ENCODE measurements around the gene FBXL13.
A peak's percentile ranks its signal among the peaks of the same experiment; 100 is the strongest.

FBXL13 gene

GRCh38 chr7:103074519-103075336 lies at the start of gene FBXL13, which contains the start of gene ARMC10:
TSS of gene FBXL13 (minus strand) at chr7:103074796.
TSS of gene ARMC10 (plus strand) at chr7:103075140. CDS start at chr7:103075273, 133 bp downstream.
- Histone ChIP-seq H3K27me3 (ENCODE audit: control insufficient read depth in 2 of 2, insufficient read depth in 2 of 2, low read length in 2 of 2) (no peaks in the 10 kb centered on the region), H3K36me3 (ENCODE audit: control insufficient read depth in 2 of 2, insufficient read depth in 2 of 2, low read length in 2 of 2) (no peaks in the 10 kb centered on the region), H3K4me3 (ENCODE audit: low read length in 2 of 2) (peak within 1 kb of the TSS; percentile 98 to 100), H3K4me1 (ENCODE audit: control insufficient read depth in 2 of 2, insufficient read depth in 2 of 2, low read length in 2 of 2) (peaks cover 8 to 13% of the 10 kb centered on the region in 2 donors), H3K9me3 (ENCODE audit: control insufficient read depth in 2 of 2, low read length in 2 of 2) (no peaks in the 10 kb centered on the region), H3K9ac (ENCODE audit: low read depth in 1 of 2, low read length in 2 of 2) (peak within 1 kb of the TSS; percentile 71 to 80), H3K27ac (ENCODE audit: low read depth in 2 of 2, low read length in 2 of 2) (peak within 1 kb of the TSS; percentile 91 to 93)

DNA sequence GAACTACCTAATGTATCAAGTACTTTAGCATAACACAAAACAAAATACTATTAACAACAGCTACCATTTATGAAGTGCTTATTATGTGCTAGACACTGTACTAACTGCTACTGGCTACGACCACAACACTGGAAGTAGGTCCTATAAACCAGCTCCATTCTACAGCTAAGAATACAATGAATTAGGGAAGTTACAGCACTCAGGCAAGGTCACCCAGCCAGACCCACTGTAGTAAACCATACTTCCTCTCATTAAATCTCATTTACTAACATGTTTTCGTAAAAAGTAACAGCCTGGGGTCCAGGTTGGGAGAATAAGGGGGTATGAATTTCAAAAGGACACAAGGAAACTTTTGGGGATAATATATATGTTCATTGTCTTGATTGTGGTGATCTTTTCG lies 48.9 kb upstream of the FBXL13 start:
- Histone ChIP-seq H3K4me1 (ENCODE audit: control insufficient read depth in 2 of 2, insufficient read depth in 2 of 2, low read length in 2 of 2) (peaks cover 9 to 27% of the 10 kb centered on the region in 2 donors), H3K36me3 (ENCODE audit: control insufficient read depth in 2 of 2, insufficient read depth in 2 of 2, low read length in 2 of 2) (peaks cover 30 to 31% of the 10 kb centered on the region in 2 donors), H3K9ac (ENCODE audit: low read depth in 1 of 2, low read length in 2 of 2) (no peak overlapping the region)

GRCh38 chr7:103121641-103122040 lies 47.0 kb upstream of the FBXL13 start:
- H3K36me3 ChIP-seq (ENCODE audit: control insufficient read depth in 2 of 2, insufficient read depth in 2 of 2, low read length in 2 of 2), result peaks cover 23 to 25% of the 10 kb centered on the region in 2 donors

More for the DNA sequence above, 48.9 kb upstream of the FBXL13 start:
- no peaks in the 10 kb centered on the region for H3K27me3 ChIP-seq (ENCODE audit: control insufficient read depth in 2 of 2, insufficient read depth in 2 of 2, low read length in 2 of 2)
- no peak overlapping the region for H3K4me3 ChIP-seq (ENCODE audit: low read length in 2 of 2)
- no peaks in the 10 kb centered on the region for H3K9me3 ChIP-seq (ENCODE audit: control insufficient read depth in 2 of 2, low read length in 2 of 2)
- no peak overlapping the region for H3K27ac ChIP-seq (ENCODE audit: low read depth in 2 of 2, low read length in 2 of 2)

DNA sequence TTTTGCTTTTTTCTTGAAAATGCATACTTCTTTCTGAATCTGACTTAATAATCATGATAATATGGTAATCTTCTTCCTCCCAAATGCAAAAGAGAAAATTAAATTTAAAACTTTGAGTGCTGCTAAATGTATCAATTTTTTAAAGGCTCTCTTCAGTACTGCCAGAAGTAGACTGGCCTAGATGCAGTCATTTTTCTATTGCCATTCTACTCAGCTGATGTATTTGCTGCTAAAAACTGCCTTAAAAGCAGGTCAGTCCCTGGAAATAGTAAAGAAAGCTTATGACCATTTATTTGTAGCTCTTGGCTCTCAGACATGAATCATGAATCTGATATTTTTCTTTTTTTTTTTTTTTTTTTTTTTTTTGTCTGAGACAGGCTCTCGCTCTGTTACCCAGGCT lies 45.8 kb upstream of the FBXL13 start:
- Histone ChIP-seq H3K9me3 (ENCODE audit: control insufficient read depth in 2 of 2, low read length in 2 of 2) (no peaks in the 10 kb centered on the region), H3K9ac (ENCODE audit: low read depth in 1 of 2, low read length in 2 of 2) (no peak overlapping the region), H3K4me3 (ENCODE audit: low read length in 2 of 2) (no peak overlapping the region), H3K27ac (ENCODE audit: low read depth in 2 of 2, low read length in 2 of 2) (no peak overlapping the region), H3K4me1 (ENCODE audit: control insufficient read depth in 2 of 2, insufficient read depth in 2 of 2, low read length in 2 of 2) (peaks cover 9 to 21% of the 10 kb centered on the region in 2 donors), H3K36me3 (ENCODE audit: control insufficient read depth in 2 of 2, insufficient read depth in 2 of 2, low read length in 2 of 2) (peaks cover 21 to 27% of the 10 kb centered on the region in 2 donors), H3K27me3 (ENCODE audit: control insufficient read depth in 2 of 2, insufficient read depth in 2 of 2, low read length in 2 of 2) (no peaks in the 10 kb centered on the region)

More at GRCh38 chr7:103121641-103122040, 47.0 kb upstream of the FBXL13 start:
- H3K4me1 ChIP-seq (ENCODE audit: control insufficient read depth in 2 of 2, insufficient read depth in 2 of 2, low read length in 2 of 2), result peaks cover 9 to 27% of the 10 kb centered on the region in 2 donors
- H3K27me3 ChIP-seq (ENCODE audit: control insufficient read depth in 2 of 2, insufficient read depth in 2 of 2, low read length in 2 of 2), result no peaks in the 10 kb centered on the region
- H3K4me3 ChIP-seq (ENCODE audit: low read length in 2 of 2), result no peak overlapping the region
- no peak overlapping the region for H3K9ac ChIP-seq (ENCODE audit: low read depth in 1 of 2, low read length in 2 of 2)
- no peaks in the 10 kb centered on the region for H3K9me3 ChIP-seq (ENCODE audit: control insufficient read depth in 2 of 2, low read length in 2 of 2)
- peak overlapping the region; percentile 39 to 57 for H3K27ac ChIP-seq (ENCODE audit: low read depth in 2 of 2, low read length in 2 of 2)

- H3K27ac ChIP-seq (ENCODE audit: low read depth in 2 of 2, low read length in 2 of 2), result no peak overlapping the region
- H3K4me1 ChIP-seq (ENCODE audit: control insufficient read depth in 2 of 2, insufficient read depth in 2 of 2, low read length in 2 of 2), result peaks cover 9 to 21% of the 10 kb centered on the region in 2 donors
- no peaks in the 10 kb centered on the region for H3K27me3 ChIP-seq (ENCODE audit: control insufficient read depth in 2 of 2, insufficient read depth in 2 of 2, low read length in 2 of 2)
- no peaks in the 10 kb centered on the region for H3K9me3 ChIP-seq (ENCODE audit: control insufficient read depth in 2 of 2, low read length in 2 of 2)
- peaks cover 25 to 27% of the 10 kb centered on the region in 2 donors for H3K36me3 ChIP-seq (ENCODE audit: control insufficient read depth in 2 of 2, insufficient read depth in 2 of 2, low read length in 2 of 2)
- no peak overlapping the region for H3K4me3 ChIP-seq (ENCODE audit: low read length in 2 of 2)
- no peak overlapping the region for H3K9ac ChIP-seq (ENCODE audit: low read depth in 1 of 2, low read length in 2 of 2)
Measured at GRCh38 chr7:103119791-103120291, 45.2 kb upstream of the FBXL13 start.

- no peaks in the 10 kb centered on the region for H3K9me3 ChIP-seq (ENCODE audit: control insufficient read depth in 2 of 2, low read length in 2 of 2)
- no peak overlapping the region for H3K27ac ChIP-seq (ENCODE audit: low read depth in 2 of 2, low read length in 2 of 2)
- H3K27me3 ChIP-seq (ENCODE audit: control insufficient read depth in 2 of 2, insufficient read depth in 2 of 2, low read length in 2 of 2), result no peaks in the 10 kb centered on the region
- H3K4me3 ChIP-seq (ENCODE audit: low read length in 2 of 2), result no peak overlapping the region
- no peak overlapping the region for H3K9ac ChIP-seq (ENCODE audit: low read depth in 1 of 2, low read length in 2 of 2)
- H3K36me3 ChIP-seq (ENCODE audit: control insufficient read depth in 2 of 2, insufficient read depth in 2 of 2, low read length in 2 of 2), result peaks cover 30 to 32% of the 10 kb centered on the region in 2 donors
- peaks cover 5 to 12% of the 10 kb centered on the region in 2 donors for H3K4me1 ChIP-seq (ENCODE audit: control insufficient read depth in 2 of 2, insufficient read depth in 2 of 2, low read length in 2 of 2)
Measured at GRCh38 chr7:103117465-103117864, 42.9 kb upstream of the FBXL13 start.

GRCh38 chr7:103116991-103117390 lies 42.4 kb upstream of the FBXL13 start:
- no peak overlapping the region for H3K27ac ChIP-seq (ENCODE audit: low read depth in 2 of 2, low read length in 2 of 2)
- H3K9ac ChIP-seq (ENCODE audit: low read depth in 1 of 2, low read length in 2 of 2), result no peak overlapping the region
- no peak overlapping the region for H3K4me3 ChIP-seq (ENCODE audit: low read length in 2 of 2)
- H3K27me3 ChIP-seq (ENCODE audit: control insufficient read depth in 2 of 2, insufficient read depth in 2 of 2, low read length in 2 of 2), result no peaks in the 10 kb centered on the region
- H3K9me3 ChIP-seq (ENCODE audit: control insufficient read depth in 2 of 2, low read length in 2 of 2), result no peaks in the 10 kb centered on the region
- H3K36me3 ChIP-seq (ENCODE audit: control insufficient read depth in 2 of 2, insufficient read depth in 2 of 2, low read length in 2 of 2), result peaks cover 25 to 32% of the 10 kb centered on the region in 2 donors
- H3K4me1 ChIP-seq (ENCODE audit: control insufficient read depth in 2 of 2, insufficient read depth in 2 of 2, low read length in 2 of 2), result peaks cover 0 to 8% of the 10 kb centered on the region in 2 donors

GRCh38 chr7:103116511-103116910 lies 41.9 kb upstream of the FBXL13 start:
- Histone ChIP-seq H3K9ac (ENCODE audit: low read depth in 1 of 2, low read length in 2 of 2) (no peak overlapping the region), H3K4me1 (ENCODE audit: control insufficient read depth in 2 of 2, insufficient read depth in 2 of 2, low read length in 2 of 2) (peaks cover 0 to 5% of the 10 kb centered on the region in 2 donors), H3K36me3 (ENCODE audit: control insufficient read depth in 2 of 2, insufficient read depth in 2 of 2, low read length in 2 of 2) (peaks cover 24 to 32% of the 10 kb centered on the region in 2 donors), H3K27ac (ENCODE audit: low read depth in 2 of 2, low read length in 2 of 2) (no peak overlapping the region), H3K4me3 (ENCODE audit: low read length in 2 of 2) (no peak overlapping the region), H3K27me3 (ENCODE audit: control insufficient read depth in 2 of 2, insufficient read depth in 2 of 2, low read length in 2 of 2) (no peaks in the 10 kb centered on the region), H3K9me3 (ENCODE audit: control insufficient read depth in 2 of 2, low read length in 2 of 2) (no peaks in the 10 kb centered on the region)

DNA sequence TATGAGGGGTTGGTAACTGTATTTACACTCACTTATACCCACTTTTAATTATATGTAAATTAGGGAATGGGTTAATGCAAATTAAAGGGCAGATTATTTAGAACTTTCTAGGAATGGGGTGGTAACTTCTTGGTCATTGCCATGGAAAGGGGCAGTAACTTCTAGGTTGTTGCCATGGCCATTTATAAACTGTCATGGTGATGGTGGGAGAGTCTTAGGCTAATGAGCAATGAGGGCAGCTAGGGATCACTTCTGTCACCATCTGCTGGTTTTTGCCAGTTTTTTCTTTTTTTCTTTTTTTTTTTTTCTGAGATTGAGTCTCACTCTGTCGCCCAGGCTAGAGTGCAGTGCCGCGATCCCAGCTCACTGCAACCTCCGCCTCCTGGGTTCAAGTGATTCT lies 41.2 kb upstream of the FBXL13 start:
- peaks cover 0 to 2% of the 10 kb centered on the region in 2 donors for H3K4me1 ChIP-seq (ENCODE audit: control insufficient read depth in 2 of 2, insufficient read depth in 2 of 2, low read length in 2 of 2)
- H3K9ac ChIP-seq (ENCODE audit: low read depth in 1 of 2, low read length in 2 of 2), result no peak overlapping the region
- H3K4me3 ChIP-seq (ENCODE audit: low read length in 2 of 2), result no peak overlapping the region
- no peaks in the 10 kb centered on the region for H3K9me3 ChIP-seq (ENCODE audit: control insufficient read depth in 2 of 2, low read length in 2 of 2)
- H3K36me3 ChIP-seq (ENCODE audit: control insufficient read depth in 2 of 2, insufficient read depth in 2 of 2, low read length in 2 of 2), result peaks cover 24 to 30% of the 10 kb centered on the region in 2 donors
- no peaks in the 10 kb centered on the region for H3K27me3 ChIP-seq (ENCODE audit: control insufficient read depth in 2 of 2, insufficient read depth in 2 of 2, low read length in 2 of 2)
- no peak overlapping the region for H3K27ac ChIP-seq (ENCODE audit: low read depth in 2 of 2, low read length in 2 of 2)

DNA sequence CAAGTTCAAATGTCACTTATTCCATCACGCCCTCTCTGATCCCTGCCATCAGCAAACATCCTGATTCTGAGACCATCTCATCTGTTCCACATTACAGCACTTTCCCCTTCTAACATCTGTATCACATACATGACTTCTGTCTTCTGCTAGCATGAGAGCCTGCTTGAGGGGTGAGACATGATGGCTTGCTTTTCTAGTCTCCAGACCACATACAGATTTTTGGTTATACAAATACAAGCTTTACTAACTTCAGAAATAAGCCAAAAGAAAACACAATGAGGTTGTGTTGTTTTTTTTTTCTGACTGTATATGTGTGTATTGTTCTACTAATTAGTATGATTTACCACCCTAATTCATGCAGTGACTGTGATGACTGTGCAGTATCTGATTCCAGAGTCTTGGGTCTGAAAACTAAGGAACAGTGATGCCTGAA lies 40.0 kb upstream of the FBXL13 start:
- Histone ChIP-seq H3K4me3 (ENCODE audit: low read length in 2 of 2) (no peak overlapping the region), H3K9me3 (ENCODE audit: control insufficient read depth in 2 of 2, low read length in 2 of 2) (no peaks in the 10 kb centered on the region), H3K36me3 (ENCODE audit: control insufficient read depth in 2 of 2, insufficient read depth in 2 of 2, low read length in 2 of 2) (peaks cover 19 to 25% of the 10 kb centered on the region in 2 donors), H3K27ac (ENCODE audit: low read depth in 2 of 2, low read length in 2 of 2) (no peak overlapping the region), H3K9ac (ENCODE audit: low read depth in 1 of 2, low read length in 2 of 2) (no peak overlapping the region), H3K27me3 (ENCODE audit: control insufficient read depth in 2 of 2, insufficient read depth in 2 of 2, low read length in 2 of 2) (no peaks in the 10 kb centered on the region), H3K4me1 (ENCODE audit: control insufficient read depth in 2 of 2, insufficient read depth in 2 of 2, low read length in 2 of 2) (no peaks in the 10 kb centered on the region)

All from mucosa of rectum (tissue), 2 donors.